HG02852 (cell line): ENCODE results near the gene FGD6.
A peak's percentile ranks its signal among the peaks of the same experiment; 100 is the strongest.
"Not testable (repeated sequence)": the region's sequence is repeated elsewhere in the genome, so short reads cannot be mapped to it uniquely, and the experiment has no call there.

ENCODE experiments used
- ATAC-seq: cut with Tn5 transposase; IDR thresholded peaks from one replicate; pipeline ENCODE4 v1.9.1; 2021; ENCODE audit warnings: mild to moderate bottlenecking, moderate library complexity; ENCODE audit not compliant: unreplicated experiment

Gene FGD6

GRCh38 chr12:95206916-95207315 is 10.4 kb downstream of the FGD6 start:
- no peak for ATAC-seq

- ATAC-seq = no peak
Observed at GRCh38 chr12:95205685-95206084, 11.6 kb downstream of the FGD6 start.

- no peak for ATAC-seq
Observed at GRCh38 chr12:95205016-95205624, 12.1 kb downstream of the FGD6 start.

- ATAC-seq = no peak
Observed at GRCh38 chr12:95204141-95204866, 13.0 kb downstream of the FGD6 start.

- no peak for ATAC-seq
Observed at GRCh38 chr12:95203487-95204030, 13.7 kb downstream of the FGD6 start.

- no peak for ATAC-seq
Observed at GRCh38 chr12:95202691-95203486, 14.4 kb downstream of the FGD6 start.

- ATAC-seq = no peak
Observed at GRCh38 chr12:95201056-95201670, 16.1 kb downstream of the FGD6 start.

GRCh38 chr12:95200128-95200894 is 17.0 kb downstream of the FGD6 start:
- ATAC-seq = no peak

GRCh38 chr12:95198914-95199313 is 18.4 kb downstream of the FGD6 start:
- ATAC-seq = peak; percentile 76

GRCh38 chr12:95197636-95198035 is 19.6 kb downstream of the FGD6 start:
- ATAC-seq = no peak

GRCh38 chr12:95196875-95197569 is 20.2 kb downstream of the FGD6 start:
- ATAC-seq = not testable (repeated sequence)

GRCh38 chr12:95195122-95195521 is 22.1 kb downstream of the FGD6 start:
- ATAC-seq = no peak

- ATAC-seq = no peak
Observed at GRCh38 chr12:95193139-95193538, 24.1 kb downstream of the FGD6 start.

- ATAC-seq = no peak
Observed at GRCh38 chr12:95192271-95192670, 25.0 kb downstream of the FGD6 start.

GRCh38 chr12:95191060-95191696 is 26.1 kb downstream of the FGD6 start:
- no peak for ATAC-seq

- ATAC-seq = no peak
Observed at GRCh38 chr12:95187865-95188415, 29.3 kb downstream of the FGD6 start.

- ATAC-seq = no peak
Observed at GRCh38 chr12:95185854-95186253, 31.4 kb downstream of the FGD6 start.

GRCh38 chr12:95185072-95185471 is 32.2 kb downstream of the FGD6 start:
- no peak for ATAC-seq

- ATAC-seq = no peak
Observed at GRCh38 chr12:95184121-95184520, 33.1 kb downstream of the FGD6 start.
